ENCODE measurements around the gene EFCAB9. TPM values are rescaled to one million over a fixed set of nuclear protein-coding genes. Genes with fewer than 3 reads are reported as not detected.
A peak's percentile ranks its signal among the peaks of the same experiment; 100 is the strongest.
"Not testable (repeated sequence)": the region's sequence is repeated elsewhere in the genome, so short reads cannot be mapped to it uniquely, and the experiment has no call there.

EFCAB9 gene
- total RNA-seq, 1 donor from 2014 or later: not detected

- no peak overlapping the region for H3K27ac Mint-ChIP-seq
- H3K4me1 Mint-ChIP-seq (ENCODE audit: unreplicated experiment): peaks cover 6% of the 10 kb centered on the region
- no peak for DNase-seq (ENCODE audit: extremely low spot score, unreplicated experiment)
- TF ChIP-seq CTCF (conservative IDR thresholded peaks at IDR 0.05): no peak
- no peak overlapping the region for H3K4me3 Mint-ChIP-seq
- H3K36me3 Mint-ChIP-seq: peaks cover 20% of the 10 kb centered on the region
- H3K9me3 Mint-ChIP-seq: no peaks in the 10 kb centered on the region
- H3K27me3 Mint-ChIP-seq: no peaks in the 10 kb centered on the region
Measured at GRCh38 chr5:172153695-172154094, 40.3 kb upstream of the EFCAB9 start.

GRCh38 chr5:172155101-172155500, 38.9 kb upstream of the EFCAB9 start:
- not testable (repeated sequence) for H3K27me3 Mint-ChIP-seq

GRCh38 chr5:172156541-172156994, 37.4 kb upstream of the EFCAB9 start:
- TF ChIP-seq CTCF (conservative IDR thresholded peaks at IDR 0.05): no peak
- Mint-ChIP-seq H3K27ac (no peak overlapping the region), H3K27me3 (no peaks in the 10 kb centered on the region)

More at GRCh38 chr5:172155101-172155500, 38.9 kb upstream of the EFCAB9 start:
- not testable (repeated sequence) for H3K4me3 Mint-ChIP-seq; H3K9me3 Mint-ChIP-seq; H3K27ac Mint-ChIP-seq; DNase-seq (ENCODE audit: extremely low spot score, unreplicated experiment); H3K4me1 Mint-ChIP-seq (ENCODE audit: unreplicated experiment)
- H3K36me3 Mint-ChIP-seq: peaks cover 20% of the 10 kb centered on the region

GRCh38 chr5:172159016-172159415, 35.0 kb upstream of the EFCAB9 start:
- Mint-ChIP-seq H3K27ac (no peak overlapping the region), H3K4me1 (ENCODE audit: unreplicated experiment) (peaks cover 5% of the 10 kb centered on the region), H3K4me3 (no peak overlapping the region), H3K36me3 (peaks cover 13% of the 10 kb centered on the region), H3K27me3 (no peaks in the 10 kb centered on the region), H3K9me3 (no peaks in the 10 kb centered on the region)
- no peak for TF ChIP-seq CTCF (conservative IDR thresholded peaks at IDR 0.05)
- no peak for DNase-seq (ENCODE audit: extremely low spot score, unreplicated experiment)

More at GRCh38 chr5:172156541-172156994, 37.4 kb upstream of the EFCAB9 start:
- Mint-ChIP-seq H3K36me3 (peaks cover 20% of the 10 kb centered on the region), H3K4me3 (no peak overlapping the region), H3K4me1 (ENCODE audit: unreplicated experiment) (peaks cover 6% of the 10 kb centered on the region), H3K9me3 (no peaks in the 10 kb centered on the region)
- no peak for DNase-seq (ENCODE audit: extremely low spot score, unreplicated experiment)

- peak overlapping the region; percentile 83 for H3K27ac Mint-ChIP-seq
- no peak for DNase-seq (ENCODE audit: extremely low spot score, unreplicated experiment)
- peaks cover 4% of the 10 kb centered on the region for H3K36me3 Mint-ChIP-seq
Measured at GRCh38 chr5:172160506-172160905, 33.5 kb upstream of the EFCAB9 start.

More at GRCh38 chr5:172160506-172160905, 33.5 kb upstream of the EFCAB9 start:
- TF ChIP-seq CTCF (conservative IDR thresholded peaks at IDR 0.05): no peak
- H3K4me3 Mint-ChIP-seq: peak overlapping the region; percentile 29
- H3K9me3 Mint-ChIP-seq: no peaks in the 10 kb centered on the region
- H3K27me3 Mint-ChIP-seq: no peaks in the 10 kb centered on the region
- H3K4me1 Mint-ChIP-seq (ENCODE audit: unreplicated experiment): peaks cover 5% of the 10 kb centered on the region

All from type B pancreatic cell (in vitro differentiated cells).